Left ventricle myocardium inferior (tissue), 1 donor: ENCODE measurements around the gene TM7SF3. TPM values are rescaled to one million over a fixed set of nuclear protein-coding genes. Genes with fewer than 3 reads are reported as not detected.

Experiments used
- DNase-seq: peaks from one replicate; pipeline ENCODE4 v3.0.0-alpha.2; 2020
- H3K27ac ChIP-seq: fragments of 200-600 bp; replicated peaks from 2 replicates; pipeline ENCODE4 v1.8.0; 2021
- H3K27me3 ChIP-seq: fragments of 200-600 bp; 2 replicates; pipeline ENCODE4 v1.8.0; 2021; ENCODE audit warnings: low read depth
- H3K36me3 ChIP-seq: fragments of 200-600 bp; 2 replicates; pipeline ENCODE4 v1.8.0; 2021
- H3K4me1 ChIP-seq: fragments of 200-600 bp; 2 replicates; pipeline ENCODE4 v1.8.0; 2021
- H3K4me3 ChIP-seq: fragments of 200-600 bp; 2 replicates; pipeline ENCODE4 v1.8.0; 2021; ENCODE audit warnings: mild to moderate bottlenecking, moderate library complexity
- H3K9me3 ChIP-seq: fragments of 200-600 bp; replicated peaks from 2 replicates; pipeline ENCODE4 v1.8.0; 2021
- intact Hi-C: fragments of 100-400 bp; cut with micrococcal nuclease; formaldehyde crosslinking; loops from one replicate; pipeline ENCODE4 v1.11.0; 2022
- total RNA-seq: library from RNA; stranded (reverse); fragmentation: NEBNext Ultra II Directional; extraction: Animal tissue kit (Norgen Biotek cat#: 25700); gene quantifications from one replicate; pipeline ENCODE4 v1.2.1, GENCODE V29; 2021
- TF ChIP-seq, protein P1 (sequence below): fragments of 200-600 bp; IDR thresholded peaks from 2 replicates; pipeline ENCODE4 v1.8.0; 2021; ENCODE audit warnings: antibody characterized with exemption, mild to moderate bottlenecking, borderline replicate concordance
- donor health status: DM: no; HTN: yes; CAD: no; lungs with severe emphysema.

The TM7SF3 gene
- total RNA-seq, 1 donor from 2014 or later = 23.2 TPM

DNA sequence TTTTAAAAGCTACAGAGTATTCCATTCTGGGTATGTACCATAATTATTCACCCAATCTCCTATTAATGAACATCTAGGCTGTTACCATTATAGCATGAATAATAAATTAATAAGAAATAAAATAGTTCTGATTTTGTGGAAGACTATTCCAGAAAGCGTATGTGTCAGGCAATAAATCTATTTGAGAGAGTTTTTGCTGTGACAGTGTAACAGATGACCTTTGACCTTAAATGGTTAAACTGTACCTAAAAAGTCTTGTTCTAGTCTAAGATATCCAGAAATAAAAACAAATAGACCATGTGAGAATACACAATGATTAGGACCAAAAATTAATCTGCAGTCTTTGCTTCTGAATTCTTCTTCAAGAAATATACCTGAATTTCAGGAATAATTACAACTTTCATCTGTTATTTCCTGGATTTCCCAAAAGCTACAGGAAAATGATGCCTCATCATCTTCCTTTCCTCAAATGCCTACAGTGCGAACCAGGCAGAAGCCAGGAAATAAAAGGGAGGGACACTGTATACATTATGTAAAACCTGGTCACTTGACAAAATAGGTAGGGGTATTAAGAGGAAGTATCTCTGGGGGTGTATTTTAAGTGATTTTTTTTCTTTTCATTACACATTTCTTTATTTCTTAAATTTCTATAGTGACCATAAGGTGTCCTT, 7.3 kb downstream of the TM7SF3 start:
- Histone ChIP-seq H3K27me3 (no peaks in the 10 kb centered on the region), H3K27ac (no peak overlapping the region), H3K36me3 (peaks cover under 1% of the 10 kb centered on the region), H3K9me3 (no peaks in the 10 kb centered on the region), H3K4me1 (peaks cover 31% of the 10 kb centered on the region), H3K4me3 (no peak overlapping the region)
- no peak for DNase-seq
- TF ChIP-seq, protein P1, sequence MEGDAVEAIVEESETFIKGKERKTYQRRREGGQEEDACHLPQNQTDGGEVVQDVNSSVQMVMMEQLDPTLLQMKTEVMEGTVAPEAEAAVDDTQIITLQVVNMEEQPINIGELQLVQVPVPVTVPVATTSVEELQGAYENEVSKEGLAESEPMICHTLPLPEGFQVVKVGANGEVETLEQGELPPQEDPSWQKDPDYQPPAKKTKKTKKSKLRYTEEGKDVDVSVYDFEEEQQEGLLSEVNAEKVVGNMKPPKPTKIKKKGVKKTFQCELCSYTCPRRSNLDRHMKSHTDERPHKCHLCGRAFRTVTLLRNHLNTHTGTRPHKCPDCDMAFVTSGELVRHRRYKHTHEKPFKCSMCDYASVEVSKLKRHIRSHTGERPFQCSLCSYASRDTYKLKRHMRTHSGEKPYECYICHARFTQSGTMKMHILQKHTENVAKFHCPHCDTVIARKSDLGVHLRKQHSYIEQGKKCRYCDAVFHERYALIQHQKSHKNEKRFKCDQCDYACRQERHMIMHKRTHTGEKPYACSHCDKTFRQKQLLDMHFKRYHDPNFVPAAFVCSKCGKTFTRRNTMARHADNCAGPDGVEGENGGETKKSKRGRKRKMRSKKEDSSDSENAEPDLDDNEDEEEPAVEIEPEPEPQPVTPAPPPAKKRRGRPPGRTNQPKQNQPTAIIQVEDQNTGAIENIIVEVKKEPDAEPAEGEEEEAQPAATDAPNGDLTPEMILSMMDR = no peak
- intact Hi-C loops = no loop called here

DNA sequence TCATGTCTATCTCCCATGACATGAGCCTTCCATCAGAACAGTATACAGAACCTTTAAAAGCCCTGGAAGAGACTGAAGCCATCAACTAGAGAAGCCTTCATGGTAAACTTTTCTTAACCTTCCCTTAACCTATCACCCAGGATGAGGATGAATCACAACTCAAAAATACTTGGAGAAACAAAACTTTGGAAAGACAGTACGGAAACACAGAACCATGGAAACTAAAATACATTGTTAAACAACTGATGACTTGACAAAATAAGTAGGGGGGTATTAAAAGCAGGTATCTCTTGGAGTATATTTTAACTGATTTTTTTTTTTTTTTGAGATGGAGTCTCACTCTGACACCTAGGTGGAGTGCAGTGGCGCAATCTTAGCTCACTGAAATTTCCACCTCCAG, 8.7 kb downstream of the TM7SF3 start:
- H3K27ac ChIP-seq = no peak overlapping the region
- H3K36me3 ChIP-seq = peaks cover 2% of the 10 kb centered on the region

DNA sequence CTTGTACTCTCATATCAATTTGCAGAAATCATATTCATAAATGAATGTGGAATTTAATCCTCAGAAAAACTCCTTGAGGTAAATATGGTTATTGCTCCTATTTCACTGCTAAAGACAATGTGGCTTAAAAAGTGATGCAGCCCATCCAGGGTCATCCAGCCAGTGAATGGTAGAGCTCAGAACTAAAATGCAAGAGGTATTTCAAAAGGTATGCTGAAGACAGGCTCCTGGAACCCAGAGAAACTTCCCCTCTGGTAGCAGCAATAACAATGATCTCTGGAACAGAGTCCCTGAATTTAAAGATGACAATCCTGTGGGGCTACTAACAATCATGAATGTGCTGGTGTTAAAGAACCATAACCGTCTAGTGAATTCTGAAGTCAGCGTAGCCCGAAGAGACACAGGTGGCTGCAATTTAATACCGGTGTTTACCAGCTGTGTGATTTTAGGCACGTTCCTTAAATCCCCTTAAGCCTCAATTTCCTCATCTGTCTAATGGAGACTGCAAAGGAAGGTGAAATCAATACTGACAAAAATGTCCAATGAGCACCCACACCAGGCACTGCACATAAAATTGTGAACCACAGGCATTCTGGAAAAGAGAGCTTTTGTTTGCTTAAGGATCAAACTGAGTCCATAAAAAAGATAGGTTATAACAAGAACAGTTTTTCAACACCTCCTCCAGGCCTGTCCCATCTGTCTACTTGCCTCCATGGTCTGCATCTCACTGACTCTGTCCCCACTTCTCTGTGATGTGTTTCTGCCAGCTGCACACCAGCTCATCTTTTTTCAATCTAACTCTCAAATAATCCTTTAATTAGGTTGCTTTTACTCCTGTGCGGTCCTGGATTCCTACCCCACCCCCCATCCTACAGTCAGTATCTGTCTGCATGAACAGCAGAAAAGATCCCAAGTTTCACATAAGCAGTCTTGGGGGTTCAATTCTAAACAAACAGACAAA, 10.5 kb downstream of the TM7SF3 start:
- peaks cover 28% of the 10 kb centered on the region for H3K4me1 ChIP-seq
- TF ChIP-seq, protein P1 = no peak
- H3K9me3 ChIP-seq = no peaks in the 10 kb centered on the region
- no peak for DNase-seq
- H3K27ac ChIP-seq = no peak overlapping the region
- no peak overlapping the region for H3K4me3 ChIP-seq
- peaks cover 11% of the 10 kb centered on the region for H3K36me3 ChIP-seq
- intact Hi-C loops = no loop called here
- H3K27me3 ChIP-seq = no peaks in the 10 kb centered on the region

More for the DNA sequence above, 8.7 kb downstream of the TM7SF3 start:
- TF ChIP-seq, protein P1 = no peak
- Histone ChIP-seq H3K4me3 (no peak overlapping the region), H3K9me3 (no peaks in the 10 kb centered on the region), H3K27me3 (no peaks in the 10 kb centered on the region), H3K4me1 (peaks cover 28% of the 10 kb centered on the region)
- DNase-seq = no peak
- intact Hi-C loops = no loop called here

DNA sequence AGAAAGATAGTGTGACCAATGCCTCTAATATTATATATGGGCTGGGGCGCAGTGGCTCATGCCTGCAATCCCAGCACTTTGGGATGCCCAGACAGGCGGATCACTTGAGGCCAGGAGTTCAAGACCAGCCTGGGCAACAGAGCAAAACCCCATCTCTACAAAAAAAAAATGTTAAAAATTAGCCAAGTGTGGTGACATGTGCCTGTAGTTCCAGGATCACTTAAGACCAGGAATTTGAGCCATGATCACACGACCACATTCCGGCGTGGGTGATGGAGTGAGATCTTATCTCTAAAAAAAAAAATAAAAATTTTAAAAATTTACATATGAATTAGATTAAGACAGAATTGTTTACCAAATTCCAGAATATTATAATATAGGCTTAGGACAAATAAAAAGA, 12.0 kb downstream of the TM7SF3 start:
- DNase-seq = no peak
- intact Hi-C loops = no loop called here
- peaks cover 19% of the 10 kb centered on the region for H3K4me1 ChIP-seq
- H3K4me3 ChIP-seq = no peak overlapping the region
- H3K27me3 ChIP-seq = no peaks in the 10 kb centered on the region
- H3K27ac ChIP-seq = no peak overlapping the region
- H3K36me3 ChIP-seq = peaks cover 18% of the 10 kb centered on the region
- TF ChIP-seq, protein P1 = no peak
- H3K9me3 ChIP-seq = no peaks in the 10 kb centered on the region

DNA sequence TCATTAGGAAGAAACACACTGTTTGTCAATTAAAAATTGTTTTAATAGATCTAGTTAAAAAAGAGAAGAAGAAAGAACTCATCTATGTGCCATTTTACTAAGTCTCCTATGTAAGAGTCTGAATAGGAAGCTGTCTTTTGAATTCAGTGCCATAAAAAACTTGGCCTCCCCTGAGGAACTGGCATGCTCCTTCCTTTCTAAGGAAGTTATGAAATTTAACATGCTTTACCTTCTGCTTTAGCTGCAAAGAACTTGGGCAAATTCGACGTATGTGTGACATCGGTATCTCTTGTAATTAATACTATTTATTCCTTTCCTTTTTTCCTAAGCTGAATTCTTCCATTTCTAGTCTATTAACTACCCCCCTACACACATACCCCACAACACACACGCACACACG, 12.5 kb downstream of the TM7SF3 start:
- Histone ChIP-seq H3K4me1 (peaks cover 14% of the 10 kb centered on the region), H3K9me3 (no peaks in the 10 kb centered on the region), H3K27ac (no peak overlapping the region), H3K27me3 (no peaks in the 10 kb centered on the region), H3K4me3 (no peak overlapping the region), H3K36me3 (peaks cover 21% of the 10 kb centered on the region)
- DNase-seq = no peak
- TF ChIP-seq, protein P1 = no peak
- intact Hi-C loops = no loop called here
